Measurements from ENCODE around the gene BIRC7. TPM values are rescaled to one million over a fixed set of nuclear protein-coding genes. Genes with fewer than 3 reads are reported as not detected.
A peak's percentile ranks its signal among the peaks of the same experiment; 100 is the strongest.

Gene BIRC7
- total RNA-seq, 1 donor from 2014 or later, result not detected

- no peak for DNase-seq (ENCODE audit: low read depth in 2 of 2)
Measured at GRCh38 chr20:63262836-63263235, 27.1 kb downstream of the BIRC7 start.

DNA sequence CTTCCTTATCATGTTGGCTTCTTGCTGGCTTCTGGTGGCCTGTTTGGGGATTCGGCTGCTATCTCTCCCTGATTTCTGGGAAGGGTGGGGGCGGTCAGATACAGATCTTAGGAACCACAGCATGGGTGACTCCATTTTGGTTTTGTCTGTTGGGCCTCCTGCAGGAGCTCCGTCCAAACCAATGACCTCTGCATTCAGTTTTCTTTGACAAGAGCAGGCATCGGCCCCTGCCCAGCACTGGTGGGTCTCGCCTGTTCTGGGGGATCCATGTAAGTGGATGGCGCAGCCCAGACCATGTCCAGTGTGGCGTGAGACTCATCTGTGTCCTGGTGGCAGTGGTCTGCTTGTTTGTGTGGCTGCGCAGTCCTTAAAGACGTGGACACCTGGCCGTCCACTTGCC lies 28.3 kb downstream of the BIRC7 start:
- no peak for DNase-seq (ENCODE audit: low read depth in 2 of 2)

GRCh38 chr20:63264519-63264918 lies 28.8 kb downstream of the BIRC7 start:
- no peak for DNase-seq (ENCODE audit: low read depth in 2 of 2)

DNA sequence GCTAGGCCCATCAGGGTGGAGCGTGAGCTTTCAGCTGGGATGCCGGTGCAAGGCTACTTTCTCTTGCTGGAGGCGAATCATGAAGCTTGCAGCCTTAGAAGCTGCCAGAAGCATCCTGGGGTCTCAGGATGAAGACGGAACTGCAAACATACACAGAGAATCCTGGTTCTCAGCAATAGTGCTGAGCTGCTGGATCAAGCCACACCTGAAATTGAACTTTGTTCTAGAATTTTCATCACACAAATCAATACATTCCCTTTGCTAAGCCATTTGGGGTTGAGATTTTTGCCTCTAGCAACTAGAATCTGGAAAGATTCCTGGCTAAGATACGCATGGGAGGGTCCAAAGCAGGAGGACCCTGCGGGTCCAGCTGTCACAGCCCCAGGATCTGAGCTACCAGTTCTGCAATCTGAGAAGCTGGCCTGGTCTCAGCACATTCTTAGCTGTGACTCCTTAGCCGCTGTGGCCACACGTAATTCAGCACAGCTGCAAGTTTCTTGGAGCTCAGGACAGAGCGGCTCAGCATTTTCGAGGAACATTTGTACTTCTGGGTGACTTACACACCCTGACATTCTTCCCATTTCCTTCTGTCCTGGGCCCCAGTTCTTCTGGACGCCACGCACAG lies 30.3 kb downstream of the BIRC7 start:
- no peak for DNase-seq (ENCODE audit: low read depth in 2 of 2)

- DNase-seq (ENCODE audit: low read depth in 2 of 2), result no peak
Measured at GRCh38 chr20:63267691-63268090, 32.0 kb downstream of the BIRC7 start.

- no peak for DNase-seq (ENCODE audit: low read depth in 2 of 2)
Measured at GRCh38 chr20:63268256-63268655, 32.6 kb downstream of the BIRC7 start.

- no peak for DNase-seq (ENCODE audit: low read depth in 2 of 2)
Measured at GRCh38 chr20:63268671-63269439, 33.1 kb downstream of the BIRC7 start.

- no peak for DNase-seq (ENCODE audit: low read depth in 2 of 2)
Measured at GRCh38 chr20:63269724-63270123, 34.0 kb downstream of the BIRC7 start.

DNA sequence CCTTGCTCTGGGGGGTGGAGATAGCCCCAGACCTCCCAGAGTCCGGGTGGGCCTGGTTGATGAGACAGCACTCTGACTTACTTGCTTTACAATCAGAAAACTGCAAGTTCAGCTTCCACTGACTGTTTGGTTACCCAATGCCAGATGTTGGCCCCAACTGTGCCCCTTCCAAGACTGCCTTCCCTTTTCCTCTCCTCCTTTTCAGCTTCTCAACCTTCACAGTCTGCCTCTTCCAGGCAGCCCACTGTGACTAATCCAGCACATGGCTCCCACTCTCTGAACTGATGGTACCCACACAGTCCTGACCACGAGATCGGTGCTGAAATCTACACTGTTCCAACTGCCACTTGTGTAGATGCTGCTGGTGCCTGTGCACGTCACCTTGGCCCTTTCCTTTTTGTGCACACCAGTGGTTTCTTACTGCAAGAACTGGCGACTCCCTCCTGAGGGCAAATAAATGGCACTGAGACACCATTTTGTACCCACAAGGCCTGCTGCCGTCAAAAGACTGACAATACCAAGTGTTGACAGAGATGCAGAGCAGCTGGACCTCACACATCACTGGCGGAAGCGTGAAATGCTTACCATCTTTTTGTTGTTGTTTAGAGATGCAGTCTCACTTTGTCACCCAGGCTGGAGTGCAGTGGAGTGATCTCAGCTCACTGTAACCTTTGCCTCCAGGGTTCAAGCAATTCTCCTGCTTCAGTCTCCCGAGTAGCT lies 35.1 kb downstream of the BIRC7 start:
- DNase-seq (ENCODE audit: low read depth in 2 of 2), result no peak

DNA sequence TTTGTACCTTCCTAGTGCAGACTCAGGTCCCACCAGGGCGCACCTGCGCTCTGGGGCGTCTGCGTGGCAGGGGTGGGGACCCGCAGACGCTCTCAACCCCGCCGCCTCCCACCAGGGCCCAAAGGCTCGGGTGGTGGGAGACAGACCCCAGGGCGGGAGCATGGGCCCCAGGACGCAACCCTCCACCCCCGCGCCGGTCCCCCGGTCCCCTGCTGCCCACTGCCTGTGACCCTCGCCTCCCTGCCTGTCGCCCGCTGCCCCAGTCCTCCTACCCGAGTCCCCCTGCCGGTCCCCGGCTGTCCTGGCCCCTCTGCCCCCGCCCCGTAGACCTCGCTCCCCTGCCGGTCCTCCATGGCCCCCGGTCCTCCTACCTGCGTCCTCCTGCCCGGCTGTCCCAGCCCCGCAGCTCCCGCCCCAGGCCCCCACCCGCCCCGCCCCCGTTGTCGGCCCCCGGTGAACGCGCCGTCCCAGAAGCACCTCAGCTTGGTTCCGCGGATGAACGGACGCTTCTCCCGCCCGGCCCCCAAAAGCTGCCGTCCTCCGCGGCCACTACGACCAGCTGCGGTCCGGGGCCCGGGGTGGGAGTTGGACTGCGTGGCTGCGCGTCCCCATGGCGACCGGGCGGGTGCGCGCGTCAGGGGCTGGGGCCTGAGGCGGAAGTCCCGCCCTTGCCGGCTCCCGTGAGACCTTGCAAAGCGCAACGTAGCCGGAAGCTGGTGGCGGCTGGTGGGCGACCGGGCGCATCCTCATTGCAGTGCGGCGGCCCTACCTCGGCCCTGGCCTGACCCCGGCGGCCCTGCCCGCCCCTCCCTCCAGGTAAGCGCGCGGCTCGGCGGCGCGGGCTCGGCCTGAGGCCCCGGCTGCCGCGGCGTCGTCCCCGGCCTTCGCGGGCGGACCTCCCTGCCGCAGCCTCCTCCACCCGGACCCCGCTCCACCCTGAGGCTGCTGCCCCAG lies 36.7 kb downstream of the BIRC7 start, which contains the start of gene ARFGAP1:
Gene ARFGAP1 (plus strand): TSS at position 709 of the 954 bp plus-strand sequence. CDS start 2,768 bp downstream, outside the sequence.
- DNase-seq (ENCODE audit: low read depth in 2 of 2), result peak; percentile 91 to 95

DNA sequence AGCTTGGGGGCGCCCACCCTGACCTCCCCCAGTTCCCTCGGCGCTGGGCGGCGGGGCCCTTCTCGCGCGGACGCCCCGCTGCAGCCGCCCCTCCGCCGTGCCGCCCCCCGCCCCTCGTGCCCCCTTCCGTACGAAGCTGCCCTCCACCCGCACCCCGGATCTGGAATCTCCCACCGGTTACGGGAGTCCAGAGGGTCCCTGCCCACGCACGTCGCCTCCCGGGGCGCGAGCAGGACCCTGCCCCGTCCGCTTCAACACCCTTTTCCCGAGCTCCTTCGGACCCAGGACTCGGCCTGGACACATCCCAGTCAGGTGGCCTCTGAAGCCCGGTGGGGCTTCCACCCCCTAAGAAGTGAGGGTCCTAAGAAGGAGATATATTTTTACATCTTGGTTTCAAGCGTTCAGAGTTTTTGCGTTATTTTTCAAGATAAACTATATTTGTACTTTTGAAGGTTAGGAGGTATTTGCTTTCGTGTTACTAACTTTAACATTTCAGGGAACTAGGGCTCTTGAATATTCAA lies 37.4 kb downstream of the BIRC7 start:
- no peak for DNase-seq (ENCODE audit: low read depth in 2 of 2)

DNA sequence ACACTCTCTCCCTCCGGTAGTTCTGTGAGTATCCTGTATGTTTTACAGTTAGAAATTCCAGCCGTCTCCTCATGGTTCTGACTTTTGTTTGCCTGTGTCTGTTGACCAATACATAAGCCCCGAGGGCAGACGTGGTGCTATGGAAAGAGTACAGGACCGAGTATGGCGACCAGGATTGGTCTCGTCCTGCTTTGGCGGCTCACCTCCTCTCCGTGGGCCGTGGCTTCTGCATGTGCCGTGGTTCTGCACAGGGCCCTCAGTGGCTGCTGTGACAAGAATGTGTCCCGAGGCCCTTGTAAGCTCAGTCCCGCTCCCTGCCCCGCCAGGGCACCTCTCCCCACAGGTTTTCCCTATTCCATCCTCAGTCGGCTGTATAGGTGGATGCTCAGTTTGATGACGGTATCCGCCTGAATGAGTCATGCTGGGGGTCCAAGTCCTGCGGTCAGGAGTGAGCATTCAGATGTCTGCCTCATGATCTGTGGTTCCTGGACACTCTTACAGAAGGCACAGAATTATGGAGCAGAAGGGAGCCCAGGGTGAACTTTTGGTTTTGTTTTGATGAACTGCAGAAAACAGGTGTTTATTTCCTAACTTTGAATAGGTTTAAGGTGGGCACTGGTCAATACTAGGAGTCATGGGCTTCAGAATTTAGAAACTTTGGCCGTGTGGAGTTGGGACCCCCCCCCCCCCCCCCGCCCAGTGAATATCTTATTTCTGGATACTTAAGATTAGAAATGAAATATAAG lies 38.1 kb downstream of the BIRC7 start:
- peak; percentile 53 to 76 for DNase-seq (ENCODE audit: low read depth in 2 of 2)

DNA sequence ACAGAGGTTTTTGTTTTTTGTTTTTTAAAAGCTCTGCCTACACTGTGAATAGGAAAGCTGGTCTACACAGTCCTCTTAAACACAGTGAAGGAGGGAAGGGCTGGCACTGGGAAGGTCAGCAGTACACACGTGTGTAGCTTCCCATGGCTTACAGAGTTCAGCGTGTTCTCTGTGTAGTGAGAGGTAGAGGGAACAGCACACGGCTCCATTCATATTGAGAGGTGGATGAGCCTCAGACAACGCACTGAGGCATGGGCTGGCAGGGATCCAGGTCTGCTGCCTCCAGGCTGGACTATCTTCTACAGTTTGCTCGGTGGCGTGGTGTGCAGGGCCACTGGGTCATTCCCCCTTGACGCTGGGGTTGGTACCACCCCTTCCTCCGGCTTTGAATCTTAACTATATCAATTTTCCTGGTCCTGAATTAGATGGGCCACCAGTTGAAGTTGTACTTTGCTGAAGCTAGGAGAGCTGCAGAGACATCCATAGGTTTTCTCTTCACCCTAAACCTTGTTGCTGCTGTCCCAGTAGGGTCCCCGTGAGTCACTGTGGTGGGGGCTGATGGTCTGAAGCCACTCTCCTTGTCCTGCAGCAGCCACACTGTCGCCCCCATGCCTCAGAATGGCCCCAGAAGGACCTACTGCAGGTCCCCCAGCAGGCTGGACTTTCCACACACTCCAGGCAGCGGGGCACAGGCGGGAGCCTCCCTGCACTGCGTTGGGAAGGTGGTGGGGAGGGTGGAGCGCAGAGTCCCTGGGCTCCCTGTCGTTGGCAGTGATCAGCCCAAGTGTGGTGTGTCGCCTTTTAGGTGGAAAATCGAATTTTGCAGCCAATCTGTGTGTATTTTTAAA lies 38.9 kb downstream of the BIRC7 start:
- no peak for DNase-seq (ENCODE audit: low read depth in 2 of 2)

DNA sequence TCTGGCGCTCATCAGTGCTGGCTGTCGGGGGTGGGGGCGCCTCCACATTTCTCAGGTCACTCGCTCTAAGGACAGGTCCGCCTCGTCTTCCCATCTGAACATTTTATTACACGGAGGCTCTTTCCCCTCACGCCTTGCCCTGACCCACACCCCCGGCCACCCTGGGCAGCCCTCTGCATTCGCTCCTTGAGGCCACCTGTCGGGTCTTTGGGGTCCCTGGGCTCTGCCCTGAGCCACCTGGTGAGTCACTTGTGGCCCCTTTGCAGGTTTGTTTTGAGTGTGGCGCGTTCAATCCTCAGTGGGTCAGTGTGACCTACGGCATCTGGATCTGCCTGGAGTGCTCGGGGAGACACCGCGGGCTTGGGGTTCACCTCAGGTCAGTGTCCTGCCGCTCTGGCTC lies 40.1 kb downstream of the BIRC7 start:
- DNase-seq (ENCODE audit: low read depth in 2 of 2), result no peak

DNA sequence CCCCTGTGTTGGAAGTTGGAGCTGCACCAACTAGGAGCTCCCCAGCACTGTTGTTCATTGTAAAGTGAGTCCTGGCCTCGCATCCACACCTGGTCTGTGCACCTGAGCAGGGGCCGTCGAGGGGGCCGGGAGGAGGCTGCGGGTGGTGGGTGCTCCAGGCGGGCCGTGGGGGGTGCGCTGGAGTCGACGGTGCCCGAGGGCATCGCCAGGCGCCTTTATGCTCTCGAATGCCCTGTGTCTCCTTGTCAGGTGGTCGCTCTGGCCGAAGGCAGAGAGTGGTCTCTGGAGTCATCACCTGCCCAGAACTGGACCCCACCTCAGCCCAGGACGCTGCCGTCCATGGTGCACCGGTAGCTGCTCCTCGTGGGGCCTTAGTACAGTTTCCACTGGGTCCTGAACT lies 41.3 kb downstream of the BIRC7 start:
- DNase-seq (ENCODE audit: low read depth in 2 of 2), result no peak

GRCh38 chr20:63277466-63278272 lies 42.0 kb downstream of the BIRC7 start:
- DNase-seq (ENCODE audit: low read depth in 2 of 2), result no peak

DNA sequence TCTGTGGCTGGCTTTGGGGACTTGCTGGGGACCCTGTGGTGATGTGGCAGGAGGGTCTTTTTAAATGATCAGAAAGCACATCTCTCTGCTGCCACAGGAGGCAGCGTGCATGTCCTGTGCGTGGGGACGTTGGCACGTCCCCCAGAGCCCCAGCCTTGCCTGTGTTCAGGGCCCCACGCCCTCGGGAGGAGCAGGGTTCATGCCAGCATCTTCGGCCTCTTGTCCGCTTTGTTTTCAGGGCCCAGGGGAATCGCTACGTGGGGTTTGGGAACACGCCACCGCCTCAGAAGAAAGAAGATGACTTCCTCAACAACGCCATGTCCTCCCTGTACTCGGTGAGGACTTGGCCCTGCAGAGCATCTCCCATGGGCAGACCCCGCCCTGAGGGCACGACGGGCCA lies 43.0 kb downstream of the BIRC7 start:
- no peak for DNase-seq (ENCODE audit: low read depth in 2 of 2)

DNA sequence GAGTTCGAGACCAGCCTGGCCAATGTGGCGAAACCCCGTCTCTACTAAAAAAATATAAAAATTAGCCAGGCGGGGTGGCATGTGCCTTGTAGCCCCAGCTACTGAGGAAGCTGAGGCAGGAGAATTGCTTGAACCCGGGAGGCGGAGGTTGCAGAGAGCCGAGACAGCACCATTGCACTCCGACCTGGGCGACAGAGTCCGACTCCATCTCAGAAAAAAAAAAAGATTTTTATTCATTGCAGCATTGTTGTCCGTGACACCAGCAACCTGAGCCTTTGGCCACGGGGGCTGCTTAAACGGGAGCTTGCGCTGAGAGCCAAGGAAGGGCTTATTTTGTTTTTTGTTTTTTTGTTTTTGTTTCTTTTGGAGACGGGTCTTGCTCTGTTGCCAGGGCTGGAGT lies 44.2 kb downstream of the BIRC7 start:
- DNase-seq (ENCODE audit: low read depth in 2 of 2), result no peak

- DNase-seq (ENCODE audit: low read depth in 2 of 2), result no peak
Measured at GRCh38 chr20:63280371-63280770, 44.7 kb downstream of the BIRC7 start.
